Kidney epithelial cell (primary cell): ENCODE results near the gene COL23A1. TPM values are rescaled to one million over a fixed set of nuclear protein-coding genes. Genes with fewer than 3 reads are reported as not detected.

Experiments used
- DNase-seq: peaks from one replicate; pipeline ENCODE4 v3.0.0-alpha.2; 2010; ENCODE audit warnings: low read depth
- H3K27me3 ChIP-seq: 2 replicates; pipeline ENCODE4 v1.6.0; 2011; ENCODE audit warnings: low read length; ENCODE audit not compliant: control insufficient read depth, insufficient read depth
- H3K36me3 ChIP-seq: 2 replicates; pipeline ENCODE4 v1.5.1; 2011; ENCODE audit warnings: low read length; ENCODE audit not compliant: control insufficient read depth, insufficient read depth
- H3K4me3 ChIP-seq: 2 replicates; pipeline ENCODE4 v1.5.1; 2011; ENCODE audit warnings: low read depth, mild to moderate bottlenecking, control low read depth, low read length
- total RNA-seq: library from RNA; depleted of rRNA; stranded (reverse); fragments of >200 nt; gene quantifications from 2 replicates; pipeline ENCODE4 v1.2.3, GENCODE V29; 2015
- TF ChIP-seq, protein P1 (sequence below): IDR thresholded peaks from 2 replicates; pipeline ENCODE4 v1.5.1; 2011; ENCODE audit warnings: mild to moderate bottlenecking, moderate library complexity, low read length, control low read depth, inconsistent platforms; ENCODE audit not compliant: insufficient read depth, poor library complexity, severe bottlenecking

Gene COL23A1
- total RNA-seq, 1 donor from 2014 or later, result 0.17 TPM

DNA sequence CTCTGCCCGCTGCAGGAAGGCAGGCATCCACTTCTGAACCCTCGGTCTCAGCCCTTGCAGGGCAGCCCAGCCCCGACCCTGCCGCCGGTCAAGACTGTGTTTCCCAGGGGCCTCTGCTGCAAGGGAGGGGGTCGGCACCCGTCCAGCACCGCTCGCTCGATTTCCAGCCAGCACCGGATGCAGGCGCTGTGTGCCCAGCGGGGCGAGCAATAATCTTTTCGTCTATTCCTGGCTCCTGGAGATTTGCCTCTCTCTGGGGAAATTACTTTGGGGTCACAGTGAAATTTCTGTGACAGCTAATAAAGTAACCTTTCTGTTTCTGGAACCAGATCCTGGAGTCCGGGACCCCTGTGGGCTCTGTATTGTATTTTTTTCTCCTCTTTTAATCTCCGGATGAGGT is 155.3 kb downstream of the COL23A1 start:
- no peak for DNase-seq
- no peaks in the 10 kb centered on the region for H3K36me3 ChIP-seq
- TF ChIP-seq, protein P1, sequence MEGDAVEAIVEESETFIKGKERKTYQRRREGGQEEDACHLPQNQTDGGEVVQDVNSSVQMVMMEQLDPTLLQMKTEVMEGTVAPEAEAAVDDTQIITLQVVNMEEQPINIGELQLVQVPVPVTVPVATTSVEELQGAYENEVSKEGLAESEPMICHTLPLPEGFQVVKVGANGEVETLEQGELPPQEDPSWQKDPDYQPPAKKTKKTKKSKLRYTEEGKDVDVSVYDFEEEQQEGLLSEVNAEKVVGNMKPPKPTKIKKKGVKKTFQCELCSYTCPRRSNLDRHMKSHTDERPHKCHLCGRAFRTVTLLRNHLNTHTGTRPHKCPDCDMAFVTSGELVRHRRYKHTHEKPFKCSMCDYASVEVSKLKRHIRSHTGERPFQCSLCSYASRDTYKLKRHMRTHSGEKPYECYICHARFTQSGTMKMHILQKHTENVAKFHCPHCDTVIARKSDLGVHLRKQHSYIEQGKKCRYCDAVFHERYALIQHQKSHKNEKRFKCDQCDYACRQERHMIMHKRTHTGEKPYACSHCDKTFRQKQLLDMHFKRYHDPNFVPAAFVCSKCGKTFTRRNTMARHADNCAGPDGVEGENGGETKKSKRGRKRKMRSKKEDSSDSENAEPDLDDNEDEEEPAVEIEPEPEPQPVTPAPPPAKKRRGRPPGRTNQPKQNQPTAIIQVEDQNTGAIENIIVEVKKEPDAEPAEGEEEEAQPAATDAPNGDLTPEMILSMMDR, result no peak
- H3K4me3 ChIP-seq, result no peak overlapping the region
- H3K27me3 ChIP-seq, result no peaks in the 10 kb centered on the region

DNA sequence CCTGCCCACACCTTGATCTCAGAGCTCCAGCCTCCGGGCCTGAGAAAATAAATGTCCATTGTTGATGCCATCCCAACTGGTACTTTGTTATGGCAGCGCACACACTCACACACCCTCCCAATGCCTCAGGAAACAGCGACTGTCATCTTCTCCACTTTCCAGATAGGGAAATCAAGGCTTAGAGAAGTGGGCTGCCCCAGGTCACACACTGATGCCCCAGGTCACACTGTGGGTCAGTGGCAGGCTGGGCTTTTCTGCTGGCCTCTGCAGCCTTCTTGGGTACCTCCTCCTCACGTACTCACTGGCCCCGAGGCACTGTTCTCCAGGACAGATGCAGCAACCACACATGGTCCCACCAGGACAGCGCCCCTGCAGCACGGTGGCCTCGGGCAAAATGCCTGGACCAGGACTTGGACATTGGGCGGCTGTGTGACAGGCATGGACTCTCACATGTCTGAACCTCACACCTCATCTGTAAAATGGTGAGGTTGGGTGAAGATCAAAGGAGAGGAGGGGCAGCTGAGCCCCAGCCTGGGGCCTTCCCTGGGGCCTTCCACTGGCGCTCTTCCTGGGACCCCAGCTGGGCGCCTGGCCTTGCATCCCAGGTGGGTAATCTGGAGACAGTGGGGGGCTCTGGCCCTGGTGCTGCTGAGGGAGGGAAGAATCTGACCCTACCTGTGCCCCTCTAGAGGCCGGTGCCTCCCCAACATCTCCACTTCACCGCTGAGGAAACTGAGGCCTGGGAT is 156.0 kb downstream of the COL23A1 start:
- TF ChIP-seq, protein P1, result no peak
- Histone ChIP-seq H3K36me3 (no peaks in the 10 kb centered on the region), H3K4me3 (no peak overlapping the region), H3K27me3 (no peaks in the 10 kb centered on the region)
- no peak for DNase-seq

DNA sequence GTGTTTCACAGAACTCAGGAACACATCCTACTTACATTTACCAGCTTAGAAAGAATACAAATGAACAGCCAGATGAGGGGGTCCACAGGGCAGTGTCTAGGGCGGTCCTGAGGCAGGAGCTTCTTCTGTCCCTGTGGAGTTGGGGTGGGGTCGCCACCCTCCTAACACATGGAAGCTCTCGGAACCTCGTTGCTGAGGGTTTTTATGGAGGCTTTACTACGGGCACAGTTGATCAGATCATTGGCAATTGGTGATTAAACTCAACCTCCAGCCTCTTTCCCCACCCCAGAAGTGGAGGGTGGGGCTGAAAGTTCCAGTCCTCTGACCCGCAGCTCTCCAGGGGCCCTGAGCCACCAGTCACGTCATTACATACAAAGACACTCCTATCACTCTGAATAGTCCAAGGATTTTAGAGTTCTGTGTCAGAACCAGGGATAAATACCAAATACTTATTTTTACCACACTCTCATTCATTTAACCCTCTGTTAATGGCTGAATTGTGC is 156.9 kb downstream of the COL23A1 start:
- no peak overlapping the region for H3K4me3 ChIP-seq
- TF ChIP-seq, protein P1, result no peak
- no peaks in the 10 kb centered on the region for H3K27me3 ChIP-seq

DNA sequence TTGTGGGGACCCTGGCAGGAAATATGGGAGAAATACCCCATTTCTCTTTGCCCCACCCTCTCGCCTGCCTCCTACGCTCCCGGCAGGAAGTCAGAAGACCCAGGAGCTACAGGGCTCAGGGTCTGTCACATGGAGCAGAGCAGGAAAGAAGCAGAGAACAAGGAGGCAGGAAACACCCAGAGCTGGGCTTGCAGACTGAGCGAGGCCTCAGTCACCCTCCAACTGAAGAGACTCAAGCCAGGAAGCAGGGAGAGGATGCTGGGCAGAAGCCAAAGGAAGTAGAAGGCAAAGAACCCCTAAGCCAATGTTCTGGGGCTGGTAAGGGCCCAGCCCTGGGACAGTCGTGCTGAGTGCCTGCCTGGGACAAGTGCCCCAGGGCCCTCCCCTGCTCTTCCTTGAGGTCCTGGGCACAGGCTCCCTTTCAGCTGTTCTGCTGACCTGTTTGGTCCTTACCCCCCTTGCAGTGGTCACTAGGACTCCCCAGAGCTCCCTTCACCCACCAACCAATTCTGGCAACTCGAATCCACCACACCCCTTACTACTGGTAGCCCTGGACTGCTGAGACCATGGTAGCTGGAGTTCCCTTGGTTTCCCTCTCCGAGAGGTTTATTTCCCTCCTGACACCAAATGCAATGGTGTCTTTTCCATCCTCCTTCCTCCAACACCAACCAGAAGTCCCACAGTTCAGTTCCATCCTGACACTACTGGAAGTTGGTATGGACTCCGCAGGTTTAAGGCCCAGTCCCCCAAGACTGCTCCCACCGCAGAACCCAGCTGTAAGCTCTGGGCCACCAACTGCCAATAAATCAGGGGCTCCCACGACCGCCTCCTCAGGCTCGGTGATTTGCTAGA is 157.5 kb downstream of the COL23A1 start:
- H3K27me3 ChIP-seq, result no peaks in the 10 kb centered on the region
- TF ChIP-seq, protein P1, result no peak
- H3K4me3 ChIP-seq, result no peak overlapping the region
- no peak for DNase-seq
- no peaks in the 10 kb centered on the region for H3K36me3 ChIP-seq

More for the DNA sequence above, 156.9 kb downstream of the COL23A1 start:
- no peaks in the 10 kb centered on the region for H3K36me3 ChIP-seq
- no peak for DNase-seq

DNA sequence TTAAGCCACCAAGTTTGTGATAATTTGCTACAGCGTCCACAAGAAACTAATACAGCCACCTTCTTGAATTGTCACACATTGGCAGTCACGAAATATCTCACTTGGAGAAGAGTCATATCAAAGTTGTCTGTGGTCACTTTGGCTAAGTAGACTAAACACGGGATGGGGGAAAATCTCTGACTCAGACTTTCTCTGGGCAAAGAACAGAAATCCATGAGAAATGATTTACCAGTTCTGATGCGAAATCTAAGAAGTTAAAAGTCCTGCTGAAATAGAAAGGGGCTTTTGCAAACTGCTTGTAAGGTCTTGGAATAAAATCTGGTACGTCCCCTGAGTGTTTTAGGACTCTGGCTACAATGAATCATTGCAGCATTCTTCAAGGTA is 158.4 kb downstream of the COL23A1 start:
- TF ChIP-seq, protein P1, result no peak
- H3K27me3 ChIP-seq, result no peaks in the 10 kb centered on the region
- no peaks in the 10 kb centered on the region for H3K36me3 ChIP-seq
- no peak overlapping the region for H3K4me3 ChIP-seq
- DNase-seq, result peak; percentile 68
